ENCODE results near the gene OR2A14. TPM values are rescaled to one million over a fixed set of nuclear protein-coding genes. Genes with fewer than 3 reads are reported as not detected.
"Not testable (repeated sequence)": the region's sequence is repeated elsewhere in the genome, so short reads cannot be mapped to it uniquely, and the experiment has no call there.

The OR2A14 gene
- total and polyA plus RNA-seq, 10 of the 15 experiments (the other 5 are each of a cell fraction or from before 2014, with no cell fraction given), result not detected

GRCh38 chr7:144164784-144165183, 41.8 kb downstream of the OR2A14 start (continued):
- no peak for TF ChIP-seq REST (IDR thresholded peaks at IDR 0.05; ENCODE audit: low read depth, low read length)
- TF ChIP-seq SPI1 (IDR thresholded peaks at IDR 0.05; ENCODE audit: borderline replicate concordance, insufficient read depth, low read depth, low read length), result no peak
- no peak for TF ChIP-seq POLR2AphosphoS5 (IDR thresholded peaks at IDR 0.05; ENCODE audit: low read length)
- TF ChIP-seq TBL1XR1 (IDR thresholded peaks at IDR 0.05; ENCODE audit: low read depth, low read length), result no peak
- TF ChIP-seq RB1 (IDR thresholded peaks at IDR 0.05; ENCODE audit: borderline replicate concordance), result no peak
- TF ChIP-seq ZNF274 (IDR thresholded peaks at IDR 0.05; ENCODE audit: insufficient read depth, insufficient read length), result no peak
- no peak for TF ChIP-seq MTA2 (IDR thresholded peaks at IDR 0.05; ENCODE audit: low read depth)
- no peak for TF ChIP-seq BRCA1 (IDR thresholded peaks at IDR 0.05; ENCODE audit: low read depth, low read length)

- ATAC-seq; intact Hi-C loops (cut with micrococcal nuclease; ENCODE audit: unreplicated experiment); BruUV-seq (replicated peaks); FAIRE-seq; H2AFZ ChIP-seq (ENCODE audit: control insufficient read depth, low read depth, low read length); H3K27me3 ChIP-seq (replicated peaks in 1 of 2; ENCODE audit: control insufficient read depth in 2 of 2, insufficient read depth in 2 of 2, low read length in 1 of 2); H4K20me1 ChIP-seq (ENCODE audit: control insufficient read depth, insufficient read depth); H3K27ac ChIP-seq (ENCODE audit: control insufficient read depth, insufficient read depth); H3K4me2 ChIP-seq (ENCODE audit: control insufficient read depth, insufficient read depth); H3K36me3 ChIP-seq (ENCODE audit: control insufficient read depth in 2 of 2, insufficient read depth in 2 of 2, low read length in 1 of 2); DNase-seq (ENCODE audit: low read depth, low spot score); H3K4me1 ChIP-seq (ENCODE audit: control insufficient read depth, insufficient read depth, low read length); SMC1A ChIA-PET (ENCODE audit: uncharacterized antibody, unreplicated experiment); POLR2A ChIA-PET; H3K9ac ChIP-seq (ENCODE audit: control insufficient read depth, insufficient read depth, low read length); RAD21 ChIA-PET (ENCODE audit: unreplicated experiment); H3K9me3 ChIP-seq (replicated peaks; ENCODE audit: control insufficient read depth, insufficient read depth, low read length); CTCF ChIA-PET; H3K4me3 ChIP-seq; H3K79me2 ChIP-seq (ENCODE audit: control insufficient read depth, insufficient read depth, low read length); in situ Hi-C loops (cut with MboI): not testable (repeated sequence)
- WGBS (ENCODE audit: insufficient coverage, insufficient replicate concordance, low lambda C conversion rate, missing lambda C conversion rate), result 46% methylated on average over 4 of the region's 4 CpGs
Observed at GRCh38 chr7:144171594-144172350, 48.8 kb downstream of the OR2A14 start.

Measured in GM12878 (cell line).